Parathyroid adenoma (tissue), 2 donors: ENCODE results near the gene MYO1B.

Experiments used
- H2AFZ ChIP-seq: fragments of 300-600 bp; sonication (generic); one replicate; pipeline ENCODE4 v1.7.0; 2017; ENCODE audit warnings: antibody characterized with exemption, mild to moderate bottlenecking
- H3K27ac ChIP-seq: fragments of 300-600 bp; sonication (generic); one replicate; pipeline ENCODE4 v1.7.0; 2017
- H3K27me3 ChIP-seq: fragments of 300-600 bp; sonication (generic); one replicate; pipeline ENCODE4 v1.7.0; 2017; ENCODE audit warnings: low read length; ENCODE audit not compliant: control insufficient read depth, insufficient read depth
- H3K36me3 ChIP-seq: fragments of 300-600 bp; sonication (generic); one replicate; pipeline ENCODE4 v1.7.0; 2017; ENCODE audit warnings: low read length; ENCODE audit not compliant: control insufficient read depth, insufficient read depth
- H3K4me1 ChIP-seq: fragments of 300-600 bp; sonication (generic); one replicate; pipeline ENCODE4 v1.7.0; 2017; ENCODE audit warnings: control low read depth
- H3K4me2 ChIP-seq: fragments of 300-600 bp; sonication (generic); one replicate; pipeline ENCODE4 v1.7.0; 2017; ENCODE audit warnings: low read length
- H3K4me3 ChIP-seq: fragments of 300-600 bp; sonication (generic); one replicate; pipeline ENCODE4 v1.7.0; 2017; ENCODE audit warnings: low read depth, low read length
- H3K79me2 ChIP-seq: fragments of 300-600 bp; sonication (generic); one replicate; pipeline ENCODE4 v1.7.0; 2017; ENCODE audit warnings: control low read depth
- H3K9ac ChIP-seq: fragments of 300-600 bp; sonication (generic); one replicate; pipeline ENCODE4 v1.7.0; 2017; ENCODE audit warnings: mild to moderate bottlenecking
- H3K9me3 ChIP-seq: fragments of 300-600 bp; sonication (generic); one replicate; pipeline ENCODE4 v1.7.0; 2017; ENCODE audit warnings: low read length; ENCODE audit not compliant: control insufficient read depth
- CTCF ChIP-seq: fragments of 300-600 bp; sonication (generic); IDR thresholded peaks from one replicate; pipeline ENCODE4 v1.7.0; 2017; ENCODE audit warnings: antibody characterized with exemption, mild to moderate bottlenecking
- donor health status: primary hyperparathyroidism.

MYO1B gene

DNA sequence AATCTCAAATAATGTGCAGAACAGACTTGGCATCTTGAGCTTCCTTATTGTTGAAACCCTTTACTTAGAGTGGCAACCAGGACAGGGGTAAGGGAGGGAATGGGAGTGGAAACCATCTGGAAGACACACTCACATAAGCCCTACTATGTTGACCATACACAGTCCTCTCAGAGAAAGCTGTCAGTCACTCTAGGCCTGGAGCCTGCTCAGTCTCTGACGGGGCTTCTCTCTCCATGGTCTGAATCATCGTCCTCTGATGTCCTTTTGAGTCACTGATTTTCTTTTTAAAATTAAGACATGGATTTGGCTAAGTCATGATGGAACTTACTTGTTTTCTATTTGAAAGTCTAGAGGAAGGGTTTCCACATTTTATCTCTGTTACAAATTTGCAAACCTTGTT is 74.0 kb downstream of the MYO1B start:
- Histone ChIP-seq H3K4me3 (no peak overlapping the region), H3K27ac (no peak overlapping the region), H3K36me3 (no peaks in the 10 kb centered on the region), H3K9me3 (no peaks in the 10 kb centered on the region), H3K79me2 (no peaks in the 10 kb centered on the region), H3K9ac (no peak overlapping the region), H2AFZ (no peak overlapping the region), H3K4me2 (no peak overlapping the region), H3K4me1 (peaks cover 11% of the 10 kb centered on the region), H3K27me3 (no peaks in the 10 kb centered on the region)
- no peak for TF ChIP-seq CTCF

DNA sequence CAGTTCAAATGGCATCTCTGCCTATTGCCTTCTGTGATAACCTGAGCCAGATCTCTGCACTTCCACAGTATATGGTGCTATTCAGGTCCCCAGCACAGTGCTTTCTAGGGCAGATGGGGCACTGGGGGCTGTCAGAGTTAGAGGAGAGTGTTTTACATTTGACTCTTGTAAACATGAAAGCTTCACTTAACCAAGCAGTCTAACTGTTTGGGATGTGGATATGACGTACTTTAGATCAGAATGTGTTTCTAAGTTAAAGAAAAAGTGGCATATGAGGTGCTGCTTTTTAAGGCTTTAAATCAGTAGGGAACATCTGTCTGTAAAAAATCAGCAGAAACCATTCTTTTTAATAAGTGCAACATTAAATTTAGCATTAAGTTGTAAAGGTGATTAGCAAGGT is 75.7 kb downstream of the MYO1B start:
- peaks cover 2% of the 10 kb centered on the region for H3K79me2 ChIP-seq
- no peaks in the 10 kb centered on the region for H3K9me3 ChIP-seq
- no peak overlapping the region for H3K4me3 ChIP-seq
- no peak for TF ChIP-seq CTCF
- no peaks in the 10 kb centered on the region for H3K36me3 ChIP-seq
- H2AFZ ChIP-seq, result no peak overlapping the region
- H3K27ac ChIP-seq, result no peak overlapping the region
- H3K9ac ChIP-seq, result no peak overlapping the region
- no peak overlapping the region for H3K4me2 ChIP-seq
- H3K27me3 ChIP-seq, result no peaks in the 10 kb centered on the region
- H3K4me1 ChIP-seq, result peaks cover 11% of the 10 kb centered on the region

GRCh38 chr2:191321861-191322662 is 76.9 kb downstream of the MYO1B start:
- Histone ChIP-seq H3K4me2 (peak overlapping the region; percentile 7), H3K4me3 (no peak overlapping the region), H3K9ac (no peak overlapping the region), H3K9me3 (no peaks in the 10 kb centered on the region), H3K27ac (no peak overlapping the region), H2AFZ (no peak overlapping the region), H3K36me3 (no peaks in the 10 kb centered on the region), H3K4me1 (peaks cover 11% of the 10 kb centered on the region), H3K79me2 (peaks cover 2% of the 10 kb centered on the region), H3K27me3 (no peaks in the 10 kb centered on the region)
- no peak for TF ChIP-seq CTCF

DNA sequence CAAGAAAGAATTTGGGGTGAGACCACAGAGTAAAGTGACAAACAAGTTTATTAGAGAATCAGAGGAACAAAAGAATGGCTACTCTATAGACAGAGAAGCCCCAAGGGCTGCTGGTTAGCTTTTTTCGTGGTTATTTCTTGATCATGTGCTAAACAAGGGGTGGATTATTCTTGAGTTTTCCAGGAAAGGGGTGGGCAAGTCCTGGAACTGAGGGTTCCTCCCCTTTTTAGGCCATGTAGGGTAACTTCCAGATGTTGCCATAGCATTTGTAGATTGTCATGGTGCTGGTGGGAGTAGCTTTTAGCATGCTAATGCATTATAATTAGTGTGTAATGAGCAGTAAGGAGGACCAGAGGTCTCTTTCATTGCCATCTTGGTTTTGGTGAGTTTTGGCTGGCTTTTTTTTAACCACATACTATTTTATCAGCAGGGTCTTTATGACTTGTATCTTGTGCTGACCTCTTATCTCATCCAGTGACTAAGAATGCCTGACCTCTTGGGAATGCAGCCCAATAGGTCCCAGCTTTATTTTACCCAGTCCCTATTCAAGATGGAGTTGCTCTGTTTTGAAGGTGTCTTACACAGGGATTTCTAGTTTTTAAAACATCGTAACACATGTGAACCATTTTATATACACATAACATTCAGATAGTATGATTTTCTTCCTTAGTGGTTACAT is 77.8 kb downstream of the MYO1B start:
- no peak overlapping the region for H3K4me2 ChIP-seq
- no peak overlapping the region for H3K9ac ChIP-seq
- H3K9me3 ChIP-seq, result no peaks in the 10 kb centered on the region
- peaks cover 2% of the 10 kb centered on the region for H3K79me2 ChIP-seq
- no peak overlapping the region for H3K27ac ChIP-seq
- peaks cover 9% of the 10 kb centered on the region for H3K4me1 ChIP-seq
- H2AFZ ChIP-seq, result no peak overlapping the region
- H3K27me3 ChIP-seq, result no peaks in the 10 kb centered on the region
- H3K36me3 ChIP-seq, result no peaks in the 10 kb centered on the region
- no peak for TF ChIP-seq CTCF
- no peak overlapping the region for H3K4me3 ChIP-seq
